Neural cell (in vitro differentiated cells): ENCODE results near the gene CFAP97D1. TPM values are rescaled to one million over a fixed set of nuclear protein-coding genes. Genes with fewer than 3 reads are reported as not detected.

ENCODE experiments used
- H2AFZ ChIP-seq: fragments of 200-600, 300-800 bp; sonication (generic), shearing (Covaris generic); 2 replicates; pipeline ENCODE4 v1.6.0; 2014; ENCODE audit warnings: low read depth, mild to moderate bottlenecking, antibody characterized with exemption, low read length, moderate library complexity
- H3F3A ChIP-seq: fragments of 200-600 bp; shearing (Covaris generic); 2 replicates; pipeline ENCODE4 v1.6.1; 2016; ENCODE audit warnings: mild to moderate bottlenecking, moderate library complexity, mixed read lengths, antibody characterized with exemption, low read length; ENCODE audit not compliant: insufficient read depth, poor library complexity, severe bottlenecking
- H3K27ac ChIP-seq: fragments of 200-600, 300-800 bp; sonication (generic), shearing (Covaris generic); 2 replicates; pipeline ENCODE4 v1.5.1; 2014; ENCODE audit warnings: mild to moderate bottlenecking, low read length, moderate library complexity
- H3K27me3 ChIP-seq: fragments of 300-800, 200-600 bp; sonication (generic), shearing (Covaris generic); 2 replicates; pipeline ENCODE4 v1.6.0; 2014; ENCODE audit warnings: mild to moderate bottlenecking, low read depth, low read length, moderate library complexity; ENCODE audit not compliant: insufficient read depth
- H3K36me3 ChIP-seq: fragments of 300-800, 200-600 bp; sonication (generic), shearing (Covaris generic); 2 replicates; pipeline ENCODE4 v1.5.1; 2014; ENCODE audit warnings: mild to moderate bottlenecking, antibody characterized with exemption, low read length, moderate library complexity; ENCODE audit not compliant: insufficient read depth
- H3K4me2 ChIP-seq: fragments of 300-800, 200-600 bp; sonication (generic), shearing (Covaris generic); 2 replicates; pipeline ENCODE4 v1.6.0; 2014; ENCODE audit warnings: mild to moderate bottlenecking, low read length
- H3K4me3 ChIP-seq: fragments of 300-800, 200-600 bp; sonication (generic), shearing (Covaris generic); 2 replicates; pipeline ENCODE4 v1.5.1; 2014; ENCODE audit warnings: mild to moderate bottlenecking, low read length, moderate library complexity
- H3K79me2 ChIP-seq: fragments of 200-600 bp; shearing (Covaris generic); replicated peaks from 2 replicates; pipeline ENCODE4 v1.6.0; 2014; ENCODE audit warnings: mild to moderate bottlenecking, low read length, moderate library complexity; ENCODE audit not compliant: insufficient read depth
- H3K9ac ChIP-seq: fragments of 300-800, 200-600 bp; sonication (generic), shearing (Covaris generic); 2 replicates; pipeline ENCODE4 v1.6.1; 2016; ENCODE audit warnings: mild to moderate bottlenecking, low read length, mixed read lengths
- H3K9me2 ChIP-seq: fragments of 200-600 bp; shearing (Covaris generic); 2 replicates; pipeline ENCODE4 v1.6.1; 2016; ENCODE audit warnings: mild to moderate bottlenecking, low read length, mixed read lengths; ENCODE audit not compliant: insufficient read depth
- H3K9me3 ChIP-seq: fragments of 200-600, 300-800 bp; sonication (generic), shearing (Covaris generic); 2 replicates; pipeline ENCODE4 v1.6.1; 2016; ENCODE audit warnings: mild to moderate bottlenecking, mixed run types, low read length, moderate library complexity, mixed read lengths
- H4K20me1 ChIP-seq: fragments of 200-600 bp; shearing (Covaris generic); 2 replicates; pipeline ENCODE4 v1.6.1; 2016; ENCODE audit warnings: mild to moderate bottlenecking, mixed run types; ENCODE audit not compliant: insufficient read depth
- CTCF ChIP-seq: fragments of 450-650 bp; IDR thresholded peaks from 2 replicates; pipeline ENCODE4 v1.5.1; 2014; ENCODE audit warnings: antibody characterized with exemption, mild to moderate bottlenecking, moderate library complexity; ENCODE audit not compliant: poor library complexity, severe bottlenecking
- EP300 ChIP-seq: fragments of 450-650 bp; conservative IDR thresholded peaks from 2 replicates; pipeline ENCODE4 v1.6.1; 2014; ENCODE audit warnings: antibody characterized with exemption, mild to moderate bottlenecking, moderate library complexity; ENCODE audit not compliant: poor library complexity, severe bottlenecking
- EZH2 ChIP-seq: fragments of 200-600, 300-800 bp; shearing (Covaris generic), sonication (generic); IDR thresholded peaks from 2 replicates; pipeline ENCODE4 v1.6.1; 2014; ENCODE audit warnings: antibody characterized with exemption, low read length, borderline replicate concordance, mild to moderate bottlenecking; ENCODE audit not compliant: insufficient read depth, poor library complexity, severe bottlenecking
- MXI1 ChIP-seq: fragments of 450-650 bp; conservative IDR thresholded peaks from 2 replicates; pipeline ENCODE4 v1.6.1; 2014; ENCODE audit warnings: antibody characterized with exemption, mild to moderate bottlenecking; ENCODE audit not compliant: poor library complexity, severe bottlenecking
- POLR2AphosphoS5 ChIP-seq: IDR thresholded peaks from 2 replicates; pipeline ENCODE4 v1.6.1; 2012
- RAD21 ChIP-seq: fragments of 450-650 bp; conservative IDR thresholded peaks from 2 replicates; pipeline ENCODE4 v1.6.1; 2014; ENCODE audit warnings: antibody characterized with exemption, mild to moderate bottlenecking, moderate library complexity
- REST ChIP-seq: IDR thresholded peaks from 2 replicates; pipeline ENCODE4 v1.6.1; 2012; ENCODE audit warnings: borderline replicate concordance
- SMC3 ChIP-seq: fragments of 450-650 bp; conservative IDR thresholded peaks from 2 replicates; pipeline ENCODE4 v1.6.1; 2014; ENCODE audit warnings: antibody characterized with exemption, mild to moderate bottlenecking, moderate library complexity; ENCODE audit not compliant: poor library complexity
- TAF1 ChIP-seq: IDR thresholded peaks from 2 replicates; pipeline ENCODE4 v1.6.1; 2012; ENCODE audit warnings: low read depth
- polyA plus RNA-seq: library from polyadenylated mRNA; depleted of rRNA; stranded (reverse); fragments of >200 nt; gene quantifications from 2 replicates; pipeline ENCODE4 v1.2.3, GENCODE V29; 2014

CFAP97D1 gene
- polyA plus RNA-seq, 1 donor from 2014 or later: 0.09 TPM

- H3K4me2 ChIP-seq: no peak overlapping the region
Observed at GRCh38 chr17:43745541-43745940, 34.7 kb upstream of the CFAP97D1 start.

GRCh38 chr17:43750153-43750552, 30.1 kb upstream of the CFAP97D1 start:
- Histone ChIP-seq H4K20me1 (no peaks in the 10 kb centered on the region), H3K27me3 (peaks cover 11% of the 10 kb centered on the region), H3K9ac (no peak overlapping the region), H3K27ac (no peak overlapping the region), H3K79me2 (no peaks in the 10 kb centered on the region), H3K36me3 (no peaks in the 10 kb centered on the region), H3K4me2 (no peak overlapping the region), H3K4me3 (no peak overlapping the region), H2AFZ (no peak overlapping the region), H3K9me2 (no peaks in the 10 kb centered on the region), H3F3A (no peaks in the 10 kb centered on the region), H3K9me3 (no peaks in the 10 kb centered on the region)
- TF ChIP-seq EZH2: no peak

More at GRCh38 chr17:43745541-43745940, 34.7 kb upstream of the CFAP97D1 start:
- Histone ChIP-seq H3K27ac (no peak overlapping the region), H3K36me3 (no peaks in the 10 kb centered on the region), H3K4me3 (no peak overlapping the region), H3F3A (no peaks in the 10 kb centered on the region), H3K9ac (no peak overlapping the region), H4K20me1 (no peaks in the 10 kb centered on the region), H3K27me3 (no peaks in the 10 kb centered on the region), H2AFZ (no peak overlapping the region), H3K79me2 (no peaks in the 10 kb centered on the region), H3K9me3 (no peaks in the 10 kb centered on the region), H3K9me2 (no peaks in the 10 kb centered on the region)
- no peak for TF ChIP-seq POLR2AphosphoS5
- TF ChIP-seq SMC3: no peak
- TF ChIP-seq EP300: no peak
- TF ChIP-seq EZH2: no peak
- TF ChIP-seq REST: no peak
- TF ChIP-seq RAD21: no peak
- no peak for TF ChIP-seq MXI1
- no peak for TF ChIP-seq TAF1
- no peak for TF ChIP-seq CTCF

- Histone ChIP-seq H3K9me2 (no peaks in the 10 kb centered on the region), H3K27me3 (peaks cover 27% of the 10 kb centered on the region)
Observed at GRCh38 chr17:43753493-43754129, 26.6 kb upstream of the CFAP97D1 start.

More at GRCh38 chr17:43753493-43754129, 26.6 kb upstream of the CFAP97D1 start:
- Histone ChIP-seq H3K27ac (no peak overlapping the region), H2AFZ (no peak overlapping the region), H3K36me3 (no peaks in the 10 kb centered on the region), H3K9me3 (no peaks in the 10 kb centered on the region), H3F3A (no peaks in the 10 kb centered on the region), H3K4me2 (no peak overlapping the region), H4K20me1 (no peaks in the 10 kb centered on the region), H3K4me3 (no peak overlapping the region), H3K9ac (no peak overlapping the region), H3K79me2 (no peaks in the 10 kb centered on the region)
- TF ChIP-seq TAF1 (no peak), SMC3 (no peak), RAD21 (no peak), EZH2 (no peak), MXI1 (no peak), CTCF (no peak), EP300 (no peak), REST (no peak), POLR2AphosphoS5 (no peak)
